LNCaP clone FGC (cell line): ENCODE results near the gene PIK3R6.

Experiments used
- DNase-seq: peaks from one replicate; pipeline ENCODE4 v3.0.0-alpha.2; 2011; ENCODE audit warnings: low read depth
- H3K4me3 ChIP-seq: 2 replicates; pipeline ENCODE4 v1.5.1; 2011; ENCODE audit warnings: mild to moderate bottlenecking, low read depth, low read length, control low read depth
- CTCF ChIP-seq: IDR thresholded peaks from 2 replicates; pipeline ENCODE4 v1.5.1; 2012; ENCODE audit warnings: mild to moderate bottlenecking; ENCODE audit not compliant: control insufficient read depth, insufficient read depth; ENCODE audit errors: extremely low read depth

The PIK3R6 gene

DNA sequence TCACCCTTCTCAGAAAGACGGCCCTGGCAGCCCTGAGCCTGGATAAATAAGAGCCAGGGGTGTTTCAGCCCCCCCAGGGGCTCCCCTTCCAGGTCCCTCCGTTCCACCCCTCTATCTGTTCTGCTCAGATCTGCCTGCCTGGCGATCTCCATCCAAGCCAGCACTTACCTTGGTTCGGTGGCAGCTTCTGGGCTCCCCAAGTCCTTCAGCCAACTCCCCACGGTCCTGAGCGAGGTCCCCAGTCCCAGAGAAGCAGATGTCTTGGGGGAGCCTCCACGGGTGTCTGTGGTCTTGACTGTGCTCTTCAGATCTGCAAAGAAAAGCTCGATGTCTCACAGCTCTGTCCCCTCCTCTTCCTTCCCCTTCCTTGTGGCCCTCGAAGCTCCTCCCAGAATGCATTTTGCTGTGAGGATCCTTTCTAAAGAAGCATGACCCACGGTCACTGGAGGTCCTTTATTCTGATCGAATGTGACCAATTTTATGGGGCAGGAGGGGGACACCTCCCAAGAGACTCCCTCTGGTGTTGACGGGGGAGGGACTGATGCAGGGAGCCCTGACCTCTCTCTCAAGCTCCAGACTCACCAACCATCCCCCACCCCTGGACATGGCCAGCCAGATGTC lies at the start of gene PIK3R6:
TSS of gene PIK3R6 (minus strand) at position 314 of the 621 bp plus-strand sequence. CDS start 17,880 bp downstream, outside the sequence.
- no peak for TF ChIP-seq CTCF
- no peak for DNase-seq
- no peak within 1 kb of the TSS for H3K4me3 ChIP-seq

- no peak for DNase-seq
- no peak for TF ChIP-seq CTCF
- no peak overlapping the region for H3K4me3 ChIP-seq
Measured at GRCh38 chr17:8916466-8916865, 49.0 kb upstream of the PIK3R6 start.

DNA sequence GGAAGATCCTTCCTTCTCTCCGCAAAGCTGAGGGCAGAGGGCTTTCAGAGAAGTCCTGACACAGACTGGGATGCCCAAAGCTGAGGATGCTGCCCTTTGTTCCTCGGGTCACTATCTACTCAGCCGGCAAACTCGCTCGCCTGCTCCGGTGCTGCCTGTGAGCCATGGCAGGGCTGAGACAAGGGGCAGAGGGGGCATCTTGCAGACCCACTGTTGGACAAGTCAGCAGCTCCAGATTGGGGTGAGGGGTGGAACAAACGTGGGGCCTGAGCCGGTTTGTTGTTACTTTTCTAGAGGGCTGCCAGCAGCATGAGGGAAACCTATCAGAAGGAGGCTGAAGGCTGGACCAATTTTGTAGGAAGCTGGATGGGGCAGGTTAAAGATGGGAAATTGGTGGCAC lies 47.1 kb upstream of the PIK3R6 start:
- TF ChIP-seq CTCF = no peak
- no peak overlapping the region for H3K4me3 ChIP-seq
- no peak for DNase-seq

DNA sequence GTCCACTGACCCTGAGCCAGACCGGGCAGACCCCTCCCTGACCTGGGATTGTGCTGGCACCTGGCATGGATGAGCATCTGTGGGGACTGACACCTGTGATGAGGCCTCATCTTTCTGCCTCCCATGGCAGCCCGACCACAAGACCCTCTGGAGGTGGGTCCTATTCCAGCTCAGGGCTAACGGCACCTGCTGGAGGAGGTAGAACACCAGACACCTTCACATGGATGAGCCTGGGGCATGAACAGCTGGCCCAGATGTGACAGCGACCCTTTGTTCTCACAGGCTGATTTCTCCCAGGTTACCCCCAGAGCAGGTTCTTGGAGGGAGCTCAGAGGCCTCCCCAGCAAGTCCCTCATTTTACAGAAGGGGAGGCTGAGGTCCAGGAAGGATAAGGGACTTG lies 46.4 kb upstream of the PIK3R6 start:
- no peak for TF ChIP-seq CTCF
- H3K4me3 ChIP-seq = no peak overlapping the region
- no peak for DNase-seq

DNA sequence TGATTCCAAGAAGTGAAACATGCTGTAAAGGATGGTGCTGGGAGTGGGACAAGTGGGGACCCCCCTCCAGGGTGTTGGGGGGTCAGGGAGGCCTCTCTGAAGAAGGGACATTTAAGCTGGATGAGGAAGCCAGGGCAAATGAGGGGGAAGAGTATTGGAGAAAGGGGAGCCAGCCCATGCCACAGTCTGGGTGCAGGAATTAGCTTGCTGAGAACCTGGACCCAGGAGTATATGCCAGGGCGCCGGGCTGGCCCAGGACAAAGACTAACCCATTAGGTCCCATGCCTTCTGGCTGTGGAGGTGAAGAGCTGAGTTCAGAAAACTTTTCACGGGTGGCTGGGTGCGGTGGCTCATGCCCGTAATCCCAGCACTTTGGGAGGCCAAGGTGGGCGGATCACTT lies 45.6 kb upstream of the PIK3R6 start:
- H3K4me3 ChIP-seq = no peak overlapping the region
- no peak for DNase-seq
- TF ChIP-seq CTCF = no peak

- no peak overlapping the region for H3K4me3 ChIP-seq
- no peak for TF ChIP-seq CTCF
- no peak for DNase-seq
Measured at GRCh38 chr17:8912084-8912981, 44.9 kb upstream of the PIK3R6 start.
